PC-9 (cell line): Measurements from ENCODE around the gene KISS1. TPM values are rescaled to one million over a fixed set of nuclear protein-coding genes. Genes with fewer than 3 reads are reported as not detected.

Source experiments
- BruUV-seq: library from RNA; stranded (reverse); fragments of 400-500 nt; replicated peaks from 2 replicates; lab custom pipeline; 2021; lab: Mats Ljungman, UMichigan
- CTCF ChIA-PET: fragments of 300-600 bp; sonication (Branson Sonifier 250); formaldehyde crosslinking; loops from one replicate; lab custom pipeline; 2022; ENCODE audit warnings: antibody characterized with exemption; lab: Charles Lee
- POLR2A ChIA-PET: fragments of 300-600 bp; sonication (Branson Sonifier 250); formaldehyde crosslinking; loops from one replicate; lab custom pipeline; 2022; ENCODE audit warnings: antibody characterized with exemption; ENCODE audit not compliant: unreplicated experiment; lab: Charles Lee
- DNase-seq, 2 experiments: peaks; one replicate each; pipeline versions ENCODE4 v3.0.0 to v3.0.0-alpha.2; 2015 to 2022; ENCODE audit warnings: mixed read lengths in 1 of 2
- H2AFZ ChIP-seq: fragments of 200-600 bp; sonication (generic); 2 replicates; pipeline ENCODE4 v1.8.1; 2017; ENCODE audit warnings: antibody characterized with exemption
- H3F3A ChIP-seq: fragments of 200-600 bp; sonication (generic); 2 replicates; pipeline ENCODE4 v1.8.1; 2017; ENCODE audit warnings: antibody characterized with exemption, mild to moderate bottlenecking, low read depth; ENCODE audit not compliant: insufficient read depth
- H3K27ac ChIP-seq: fragments of 200-600 bp; sonication (generic); 2 replicates; pipeline ENCODE4 v1.6.1; 2016; ENCODE audit warnings: mixed run types
- H3K27me3 ChIP-seq: fragments of 200-600 bp; sonication (generic); 2 replicates; pipeline ENCODE4 v1.6.1; 2016; ENCODE audit warnings: low read depth, mixed run types; ENCODE audit not compliant: insufficient read depth
- H3K36me3 ChIP-seq: fragments of 200-600 bp; sonication (generic); 2 replicates; pipeline ENCODE4 v1.6.1; 2016; ENCODE audit warnings: low read depth, mixed run types
- H3K4me1 ChIP-seq: fragments of 200-600 bp; sonication (generic); replicated peaks from 2 replicates; pipeline ENCODE4 v1.6.1; 2016; ENCODE audit warnings: mixed run types; ENCODE audit not compliant: insufficient read depth
- H3K4me2 ChIP-seq: fragments of 200-600 bp; sonication (generic); 2 replicates; pipeline ENCODE4 v1.6.1; 2017; ENCODE audit warnings: mixed run types
- H3K4me3 ChIP-seq: fragments of 200-600 bp; sonication (generic); 2 replicates; pipeline ENCODE4 v1.6.1; 2016; ENCODE audit warnings: mixed run types
- H3K79me2 ChIP-seq: fragments of 200-600 bp; sonication (generic); 2 replicates; pipeline ENCODE4 v1.6.1; 2017; ENCODE audit warnings: low read depth, mixed run types
- H3K9me2 ChIP-seq: fragments of 200-600 bp; sonication (generic); 2 replicates; pipeline ENCODE4 v1.8.1; 2017; ENCODE audit warnings: mild to moderate bottlenecking; ENCODE audit not compliant: insufficient read depth
- H3K9me3 ChIP-seq: fragments of 200-600 bp; sonication (generic); 2 replicates; pipeline ENCODE4 v1.8.1; 2016; ENCODE audit warnings: low read depth; ENCODE audit not compliant: insufficient read depth
- H4K20me1 ChIP-seq: fragments of 200-600 bp; sonication (generic); 2 replicates; pipeline ENCODE4 v1.8.1; 2017; ENCODE audit not compliant: insufficient read depth
- CTCF ChIP-seq: fragments of 200-600 bp; sonication (generic); conservative IDR thresholded peaks from 2 replicates; pipeline ENCODE4 v1.6.1; 2017; ENCODE audit warnings: mixed run types, antibody characterized with exemption, mild to moderate bottlenecking, moderate library complexity
- EZH2 ChIP-seq: fragments of 200-600 bp; sonication (generic); IDR thresholded peaks from 2 replicates; pipeline ENCODE4 v1.8.0; 2017; ENCODE audit warnings: antibody characterized with exemption, low read depth
- intact Hi-C: fragments of 100-400 bp; cut with micrococcal nuclease; formaldehyde crosslinking; loops from one replicate; pipeline ENCODE4 v1.10.0; 2022; ENCODE audit not compliant: unreplicated experiment
- total RNA-seq: library from RNA; stranded (reverse); gene quantifications from 2 replicates; pipeline ENCODE4 v1.2.3, GENCODE V29; 2021

KISS1 gene
- total RNA-seq, 1 experiment from 2014 or later = 5.2 TPM

- POLR2A ChIA-PET = no interaction called here
- intact Hi-C loops = loop anchor here (2.0 kb wide), 1 partner anchor 157 kb away; no protein-coding TSS in a partner anchor
- TF ChIP-seq CTCF (no peak), EZH2 (no peak)
- H3K27me3 ChIP-seq = no peaks in the 10 kb centered on the region
- CTCF ChIA-PET = interaction anchor here (2.4 kb wide), 1 partner anchor 43 kb away, joined by 25 read pairs; no protein-coding TSS in a partner anchor
- no peak overlapping the region for H3K27ac ChIP-seq
- no peaks in the 10 kb centered on the region for H4K20me1 ChIP-seq
- H3K9me2 ChIP-seq = no peaks in the 10 kb centered on the region
- H2AFZ ChIP-seq = no peak overlapping the region
- no peak overlapping the region for H3K4me3 ChIP-seq
- no peak overlapping the region for H3K4me2 ChIP-seq
- H3K36me3 ChIP-seq = no peaks in the 10 kb centered on the region
- H3K79me2 ChIP-seq = peaks cover 13% of the 10 kb centered on the region; the same call in 1 of the 2 replicates
- DNase-seq = no peak
- H3K9me3 ChIP-seq = no peaks in the 10 kb centered on the region
- peaks cover 17% of the 10 kb centered on the region; the same call in 1 of the 2 replicates for H3F3A ChIP-seq
- peaks cover 25% of the 10 kb centered on the region for H3K4me1 ChIP-seq
- BruUV-seq = no TSS peak
Measured at GRCh38 chr1:204206121-204206520, 9.8 kb upstream of the KISS1 start.

- no peak overlapping the region for H3K4me2 ChIP-seq
- CTCF ChIA-PET = interaction anchor here (0.6 to 2.4 kb wide), 2 partner anchors 42 to 54 kb away, joined by 3 to 25 read pairs; partner anchors contain the start of gene ETNK2
- peaks cover 12% of the 10 kb centered on the region; the same call in 1 of the 2 replicates for H3K79me2 ChIP-seq
Measured at GRCh38 chr1:204205486-204205885, 9.2 kb upstream of the KISS1 start.

GRCh38 chr1:204204944-204205343 is 8.7 kb upstream of the KISS1 start:
- intact Hi-C loops = no loop called here
- no peaks in the 10 kb centered on the region for H3K9me2 ChIP-seq
- peaks cover 12% of the 10 kb centered on the region; the same call in 1 of the 2 replicates for H3K79me2 ChIP-seq
- no peak overlapping the region for H3K27ac ChIP-seq
- no TSS peak for BruUV-seq
- H3K4me1 ChIP-seq = peaks cover 30% of the 10 kb centered on the region
- no peak overlapping the region for H3K4me3 ChIP-seq
- POLR2A ChIA-PET = no interaction called here
- H3K4me2 ChIP-seq = no peak overlapping the region
- no peak for TF ChIP-seq CTCF
- TF ChIP-seq EZH2 = no peak
- CTCF ChIA-PET = interaction anchor here (0.6 to 0.7 kb wide), 2 partner anchors 9 to 53 kb away, joined by 3 read pairs; partner anchors contain the start of genes ETNK2 and GOLT1A
- no peaks in the 10 kb centered on the region for H4K20me1 ChIP-seq
- H3F3A ChIP-seq = peaks cover 17% of the 10 kb centered on the region; the same call in 1 of the 2 replicates
- no peaks in the 10 kb centered on the region for H3K9me3 ChIP-seq
- no peak overlapping the region for H2AFZ ChIP-seq
- DNase-seq = no peak
- H3K27me3 ChIP-seq = no peaks in the 10 kb centered on the region
- H3K36me3 ChIP-seq = no peaks in the 10 kb centered on the region

More at GRCh38 chr1:204205486-204205885, 9.2 kb upstream of the KISS1 start:
- no TSS peak for BruUV-seq
- Histone ChIP-seq H3K9me3 (no peaks in the 10 kb centered on the region), H3K4me1 (peaks cover 25% of the 10 kb centered on the region), H3K36me3 (no peaks in the 10 kb centered on the region), H3K27ac (no peak overlapping the region), H3K27me3 (no peaks in the 10 kb centered on the region), H3K4me3 (no peak overlapping the region), H3K9me2 (no peaks in the 10 kb centered on the region), H3F3A (peaks cover 17% of the 10 kb centered on the region; the same call in 1 of the 2 replicates), H4K20me1 (no peaks in the 10 kb centered on the region), H2AFZ (no peak overlapping the region)
- TF ChIP-seq EZH2 = no peak
- no peak for TF ChIP-seq CTCF
- DNase-seq = no peak
- intact Hi-C loops = no loop called here
- POLR2A ChIA-PET = no interaction called here
